ENCODE measurements around the gene MED13L. TPM values are rescaled to one million over a fixed set of nuclear protein-coding genes. Genes with fewer than 3 reads are reported as not detected.
"Not testable (repeated sequence)": the region's sequence is repeated elsewhere in the genome, so short reads cannot be mapped to it uniquely, and the experiment has no call there.

The MED13L gene
- total RNA-seq, 2 donors from 2014 or later = 88.9 to 140 TPM

- DNase-seq (ENCODE audit: low spot score) = no peak
These were observed 239.3 kb downstream of the MED13L start for GRCh38 chr12:116037941-116038837.

GRCh38 chr12:116033765-116034164 is 243.7 kb downstream of the MED13L start:
- intact Hi-C loops (cut with DNase I) = no loop called here
- no peak overlapping the region for H3K4me3 ChIP-seq
- H3K36me3 ChIP-seq = no peaks in the 10 kb centered on the region
- TF ChIP-seq POLR2AphosphoS5 (IDR thresholded peaks at IDR 0.05) (no peak), CTCF (IDR thresholded peaks at IDR 0.05) (no peak), POLR2A (IDR thresholded peaks at IDR 0.05) (no peak)
- DNase-seq (ENCODE audit: low spot score) = no peak
- no peaks in the 10 kb centered on the region for H3K4me1 ChIP-seq (replicated peaks)
- H3K9me3 ChIP-seq = no peaks in the 10 kb centered on the region
- no peak overlapping the region for H3K27ac ChIP-seq
- H3K27me3 ChIP-seq (replicated peaks; ENCODE audit: insufficient read depth) = no peaks in the 10 kb centered on the region
- WGBS = 95% methylated on average over 3 of the region's 3 CpGs

More at GRCh38 chr12:116037941-116038837, 239.3 kb downstream of the MED13L start:
- TF ChIP-seq POLR2A (IDR thresholded peaks at IDR 0.05) (no peak), POLR2AphosphoS5 (IDR thresholded peaks at IDR 0.05) (peak; percentile 50), CTCF (IDR thresholded peaks at IDR 0.05) (no peak)
- H3K4me1 ChIP-seq (replicated peaks) = no peaks in the 10 kb centered on the region
- WGBS = 64% methylated on average over 6 of the region's 6 CpGs
- no peaks in the 10 kb centered on the region for H3K27me3 ChIP-seq (replicated peaks; ENCODE audit: insufficient read depth)
- no peak overlapping the region for H3K27ac ChIP-seq
- no peak overlapping the region for H3K4me3 ChIP-seq
- no peaks in the 10 kb centered on the region for H3K36me3 ChIP-seq
- intact Hi-C loops (cut with DNase I) = no loop called here
- H3K9me3 ChIP-seq = no peaks in the 10 kb centered on the region

GRCh38 chr12:116031624-116032023 is 245.9 kb downstream of the MED13L start:
- H3K27ac ChIP-seq; H3K4me1 ChIP-seq (replicated peaks); H3K36me3 ChIP-seq; intact Hi-C loops (cut with DNase I); DNase-seq (ENCODE audit: low spot score); H3K27me3 ChIP-seq (replicated peaks; ENCODE audit: insufficient read depth); H3K4me3 ChIP-seq; H3K9me3 ChIP-seq: not testable (repeated sequence)
- WGBS = 99% methylated on average over 4 of the region's 4 CpGs

GRCh38 chr12:116028619-116029018 is 248.9 kb downstream of the MED13L start:
- WGBS = 95% methylated on average over 4 of the region's 4 CpGs
- no peaks in the 10 kb centered on the region for H3K4me1 ChIP-seq (replicated peaks)
- DNase-seq (ENCODE audit: low spot score) = no peak
- no peaks in the 10 kb centered on the region for H3K36me3 ChIP-seq
- H3K9me3 ChIP-seq = no peaks in the 10 kb centered on the region
- H3K4me3 ChIP-seq = no peak overlapping the region
- no peaks in the 10 kb centered on the region for H3K27me3 ChIP-seq (replicated peaks; ENCODE audit: insufficient read depth)
- H3K27ac ChIP-seq = no peak overlapping the region
- TF ChIP-seq CTCF (IDR thresholded peaks at IDR 0.05) = no peak
- TF ChIP-seq POLR2A (IDR thresholded peaks at IDR 0.05) = no peak
- TF ChIP-seq POLR2AphosphoS5 (IDR thresholded peaks at IDR 0.05) = no peak
- intact Hi-C loops (cut with DNase I) = no loop called here

- Histone ChIP-seq H3K9me3 (no peaks in the 10 kb centered on the region), H3K27me3 (replicated peaks; ENCODE audit: insufficient read depth) (no peaks in the 10 kb centered on the region), H3K36me3 (no peaks in the 10 kb centered on the region), H3K4me3 (no peak overlapping the region), H3K27ac (no peak overlapping the region), H3K4me1 (replicated peaks) (no peaks in the 10 kb centered on the region)
- DNase-seq (ENCODE audit: low spot score) = no peak
- WGBS = over 99% methylated on average over 4 of the region's 4 CpGs
- intact Hi-C loops (cut with DNase I) = no loop called here
- TF ChIP-seq CTCF (IDR thresholded peaks at IDR 0.05) (no peak), POLR2AphosphoS5 (IDR thresholded peaks at IDR 0.05) (no peak), POLR2A (IDR thresholded peaks at IDR 0.05) (no peak)
These were observed 250.0 kb downstream of the MED13L start for GRCh38 chr12:116027551-116027821.
